ENCODE measurements around the gene KCNH3.
"Not testable (repeated sequence)": the region's sequence is repeated elsewhere in the genome, so short reads cannot be mapped to it uniquely, and the experiment has no call there.

KCNH3 gene

GRCh38 chr12:49582850-49583249 is 44.0 kb downstream of the KCNH3 start:
- no peak for DNase-seq (ENCODE audit: extremely low read depth in 1 of 2, low read depth in 1 of 2)

DNA sequence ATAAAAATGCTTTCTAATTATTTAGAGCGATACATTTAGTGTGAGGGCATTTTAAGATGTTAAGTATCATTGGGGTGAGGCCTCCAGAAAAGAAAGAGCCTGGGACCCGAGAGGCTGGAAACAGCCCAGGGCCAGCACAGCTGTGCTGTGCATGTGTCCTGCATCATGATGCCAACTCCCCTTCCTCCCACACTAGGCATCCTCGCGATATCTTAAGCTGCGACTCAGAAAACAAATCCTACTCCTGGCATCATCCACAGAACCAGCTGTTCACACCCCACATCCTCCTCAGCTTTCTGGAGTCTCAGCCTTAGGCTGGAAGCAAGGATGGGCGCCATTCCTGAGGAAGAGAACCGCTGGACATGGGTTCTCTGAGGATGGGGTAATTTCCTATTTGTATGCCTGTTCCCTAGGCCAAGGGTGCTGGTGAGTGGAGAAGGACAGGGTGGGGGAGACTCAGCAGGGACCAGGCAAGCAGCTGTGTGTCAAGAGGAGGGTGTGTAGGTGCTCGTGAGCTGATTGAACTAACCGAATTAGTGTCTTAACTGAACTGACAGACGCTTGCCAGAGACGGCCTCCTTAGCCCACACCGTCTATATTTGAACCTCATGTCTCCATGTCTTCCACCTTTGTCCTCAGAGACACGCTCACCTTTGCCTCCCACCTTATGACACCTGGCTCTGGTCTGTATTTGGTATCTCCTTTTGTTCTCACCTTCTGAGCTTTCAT is 44.7 kb downstream of the KCNH3 start:
- DNase-seq (ENCODE audit: extremely low read depth in 1 of 2, low read depth in 1 of 2): no peak

- no peak for DNase-seq (ENCODE audit: extremely low read depth in 1 of 2, low read depth in 1 of 2)
These were observed 45.8 kb downstream of the KCNH3 start for GRCh38 chr12:49584591-49584990.

DNA sequence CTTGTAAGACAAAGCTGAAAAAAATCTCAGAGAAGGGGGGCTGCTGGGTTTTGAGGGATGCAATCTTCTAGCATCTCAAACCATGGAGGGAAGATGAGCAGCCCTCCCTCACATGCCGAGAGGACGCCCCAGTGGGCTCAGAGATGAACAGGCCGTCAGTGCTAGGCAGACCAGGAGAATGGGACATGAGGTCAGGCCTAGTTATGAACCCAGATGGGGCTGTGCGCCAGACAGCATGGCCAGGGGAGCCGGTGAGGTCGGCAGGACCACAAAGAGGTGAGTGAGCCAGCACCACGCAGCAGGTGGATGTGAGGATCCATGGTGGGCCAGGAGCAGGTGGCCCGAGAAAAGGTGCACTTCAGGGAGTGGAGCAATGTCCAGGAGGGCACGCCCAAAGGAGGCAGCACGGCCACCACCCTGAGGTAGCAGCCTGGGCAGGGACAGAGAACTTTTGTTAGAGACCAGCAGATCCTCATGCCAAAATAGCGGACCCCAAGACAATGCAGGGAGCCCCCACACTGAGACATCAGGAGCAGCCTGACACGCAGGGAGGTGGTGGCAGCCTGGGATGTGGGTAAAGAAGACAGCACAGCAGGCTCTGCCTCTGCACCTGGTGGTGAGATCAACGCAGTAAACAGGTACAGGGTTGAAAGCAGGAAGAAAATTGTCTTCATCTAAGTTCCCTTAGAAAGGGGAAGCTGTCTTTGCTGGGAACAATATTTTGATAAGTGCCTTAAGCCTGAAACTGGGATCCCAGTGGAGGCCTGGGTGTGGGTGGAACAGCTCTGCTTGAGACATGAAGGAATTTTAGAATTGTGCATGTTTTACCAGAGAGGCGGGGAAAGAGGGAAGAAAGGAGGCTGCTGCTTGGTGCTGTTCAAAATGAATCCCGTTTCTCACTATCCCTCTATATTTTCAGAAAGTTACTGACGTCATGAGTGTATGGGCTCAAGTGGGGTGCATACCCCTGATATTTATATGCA is 46.9 kb downstream of the KCNH3 start:
- no peak for DNase-seq (ENCODE audit: extremely low read depth in 1 of 2, low read depth in 1 of 2)

DNA sequence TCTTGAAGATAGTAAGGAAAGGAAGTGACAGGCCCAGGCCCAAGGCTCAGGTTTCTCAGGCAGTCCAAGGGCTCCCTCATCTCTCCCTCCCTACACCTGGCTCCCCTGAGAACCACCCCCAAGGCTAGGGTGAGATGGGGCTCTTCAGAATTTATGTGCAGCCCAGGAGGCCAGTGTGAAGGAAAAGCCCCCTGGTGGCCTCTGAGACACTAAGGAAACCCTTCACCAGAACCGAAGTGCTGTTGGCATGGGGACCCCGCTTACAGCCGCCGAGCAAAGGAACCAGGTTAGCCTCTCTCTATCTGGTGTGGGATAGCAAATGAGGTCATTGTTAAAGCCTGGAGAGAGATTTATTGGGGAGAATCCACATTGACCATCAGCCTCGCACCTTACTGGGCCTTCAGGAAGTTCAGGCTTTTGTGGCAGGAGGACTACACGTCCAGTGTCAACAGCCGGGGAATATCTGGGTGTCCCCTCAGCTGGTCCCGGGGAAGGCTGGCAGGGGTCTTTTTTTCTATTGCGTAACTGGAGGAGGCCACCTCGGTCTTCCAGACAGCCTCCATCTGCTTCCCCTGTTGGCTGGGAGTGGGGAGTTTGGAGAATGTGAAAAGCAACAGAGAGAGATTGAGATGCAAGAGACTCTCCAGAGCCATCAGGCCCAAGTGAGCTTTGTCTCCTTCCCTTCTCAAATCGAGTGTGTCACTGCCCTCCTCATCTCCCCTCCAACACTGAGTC is 48.5 kb downstream of the KCNH3 start:
- no peak for DNase-seq (ENCODE audit: extremely low read depth in 1 of 2, low read depth in 1 of 2)

- DNase-seq (ENCODE audit: extremely low read depth in 1 of 2, low read depth in 1 of 2): no peak
These were observed 49.5 kb downstream of the KCNH3 start for GRCh38 chr12:49588281-49588680.

DNA sequence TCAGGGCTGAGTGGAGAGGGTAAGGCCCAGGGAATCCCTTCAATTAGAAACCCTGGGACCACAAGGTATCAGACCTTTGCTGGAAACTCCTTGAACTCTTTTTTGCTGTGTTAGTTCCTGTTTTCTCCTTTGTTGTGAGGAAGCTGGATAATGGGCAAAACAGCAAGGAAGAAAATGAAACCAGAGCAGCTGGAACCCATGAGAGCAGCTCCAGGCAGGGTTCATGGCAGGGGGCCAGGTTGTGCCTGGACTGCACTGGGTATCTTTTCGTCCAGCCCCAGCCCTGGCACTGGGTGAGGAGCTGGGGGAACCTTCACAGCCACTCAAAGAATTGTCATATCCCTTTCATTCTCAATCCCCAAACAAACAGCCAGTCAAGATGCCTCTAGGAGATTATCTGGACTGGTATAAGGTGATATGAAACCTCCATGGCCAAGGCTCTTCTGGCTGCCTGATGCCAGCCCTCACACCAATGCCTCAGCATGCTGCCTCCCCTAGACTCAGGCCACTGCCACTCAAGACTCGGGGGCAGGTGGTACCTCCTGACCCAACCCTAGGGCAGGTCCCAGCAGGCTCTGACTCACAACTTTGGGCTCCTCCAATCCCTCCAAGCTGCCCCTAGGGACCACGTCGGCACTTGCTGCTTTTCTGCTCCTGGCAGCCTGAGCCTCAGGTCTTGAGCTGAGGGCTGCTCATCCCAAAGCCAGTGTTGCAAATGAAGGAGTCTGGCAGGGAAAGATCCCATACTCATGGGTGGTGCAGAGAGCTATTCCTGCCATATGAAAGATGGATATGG is 50.1 kb downstream of the KCNH3 start:
- no peak for DNase-seq (ENCODE audit: extremely low read depth in 1 of 2, low read depth in 1 of 2)

GRCh38 chr12:49598527-49598926 is 59.7 kb downstream of the KCNH3 start:
- no peak for DNase-seq (ENCODE audit: extremely low read depth in 1 of 2, low read depth in 1 of 2)

GRCh38 chr12:49599961-49600360 is 61.1 kb downstream of the KCNH3 start:
- no peak for DNase-seq (ENCODE audit: extremely low read depth in 1 of 2, low read depth in 1 of 2)

DNA sequence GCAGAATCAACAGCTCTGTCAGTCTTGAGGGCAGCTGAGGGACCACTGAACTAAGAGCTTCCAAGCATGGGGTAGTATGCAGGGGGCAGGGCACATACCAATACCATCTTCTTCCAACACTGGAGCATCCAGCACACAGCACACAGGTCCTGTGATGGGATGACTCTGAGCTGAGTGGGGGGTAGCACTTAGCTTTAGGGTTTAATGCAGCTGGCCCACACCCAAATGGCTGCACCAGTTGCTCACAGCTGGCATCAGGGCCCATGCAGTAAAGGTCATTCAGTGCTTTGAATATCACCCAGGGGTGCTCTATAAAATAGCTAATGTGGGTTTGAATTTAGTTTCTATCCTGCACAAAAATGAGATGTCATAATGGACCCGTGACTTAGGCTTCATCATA is 64.9 kb downstream of the KCNH3 start:
- no peak for DNase-seq (ENCODE audit: extremely low read depth in 1 of 2, low read depth in 1 of 2)

- no peak for DNase-seq (ENCODE audit: extremely low read depth in 1 of 2, low read depth in 1 of 2)
These were observed 66.0 kb downstream of the KCNH3 start for GRCh38 chr12:49604856-49605255.

DNA sequence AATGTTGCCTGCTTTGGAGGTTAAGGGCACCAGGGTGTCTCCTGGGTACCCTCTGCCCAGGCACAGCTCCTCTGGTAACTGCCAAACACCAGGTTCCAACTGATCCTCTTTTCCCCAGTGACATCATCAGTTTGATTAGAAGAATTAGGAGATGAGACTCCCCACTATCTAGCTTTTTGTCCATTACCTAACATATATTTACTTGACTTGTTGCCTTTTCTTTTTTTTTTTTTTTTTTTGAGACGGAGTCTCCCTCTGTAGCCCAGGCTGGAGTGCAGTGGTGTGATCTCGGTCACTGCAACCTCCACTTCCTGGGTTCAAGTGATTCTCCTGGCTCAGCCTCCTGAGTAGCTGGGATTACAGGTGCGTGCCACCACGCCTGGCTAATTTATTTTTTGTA is 66.7 kb downstream of the KCNH3 start, which contains the start of gene FAM186B:
TSS of gene FAM186B (minus strand) at position 101 of the 400 bp plus-strand sequence. CDS start 162 bp downstream, outside the sequence.
- not testable (repeated sequence) for DNase-seq (ENCODE audit: extremely low read depth in 1 of 2, low read depth in 1 of 2)

Data from activated CD8-positive, alpha-beta memory T cell treated with anti-CD3 and anti-CD28 coated beads for 1 hour (primary cell).